GM19240 (cell line): Measurements from ENCODE around the gene CXCL17.

ENCODE experiments used
- DNase-seq: peaks from one replicate; pipeline ENCODE4 v3.0.0; 2011; ENCODE audit warnings: low spot score; ENCODE audit not compliant: insufficient read length

The CXCL17 gene

GRCh38 chr19:42424712-42425131, 18.0 kb downstream of the CXCL17 start:
- no peak for DNase-seq

GRCh38 chr19:42424345-42424707, 18.4 kb downstream of the CXCL17 start:
- DNase-seq, result no peak

- peak; percentile 95 for DNase-seq
These were observed 19.0 kb downstream of the CXCL17 start for GRCh38 chr19:42423462-42424344.

GRCh38 chr19:42422901-42423461, 19.8 kb downstream of the CXCL17 start:
- DNase-seq, result peak; percentile 38

GRCh38 chr19:42422092-42422900, 20.4 kb downstream of the CXCL17 start:
- no peak for DNase-seq

GRCh38 chr19:42421591-42422031, 21.1 kb downstream of the CXCL17 start:
- DNase-seq, result no peak

GRCh38 chr19:42421101-42421500, 21.6 kb downstream of the CXCL17 start:
- DNase-seq, result no peak

GRCh38 chr19:42420055-42420544, 22.6 kb downstream of the CXCL17 start:
- peak; percentile 88 for DNase-seq

- no peak for DNase-seq
These were observed 23.4 kb downstream of the CXCL17 start for GRCh38 chr19:42419309-42419708.

- no peak for DNase-seq
These were observed 30.1 kb downstream of the CXCL17 start for GRCh38 chr19:42412661-42413076.

- DNase-seq, result no peak
These were observed 30.5 kb downstream of the CXCL17 start for GRCh38 chr19:42412227-42412626.

GRCh38 chr19:42411581-42412178, 31.1 kb downstream of the CXCL17 start:
- DNase-seq, result no peak

GRCh38 chr19:42410371-42410770, 32.4 kb downstream of the CXCL17 start:
- DNase-seq, result no peak

- DNase-seq, result no peak
These were observed 33.3 kb downstream of the CXCL17 start for GRCh38 chr19:42409477-42409876.

GRCh38 chr19:42407816-42408175, 35.0 kb downstream of the CXCL17 start:
- DNase-seq, result no peak

- DNase-seq, result no peak
These were observed 35.5 kb downstream of the CXCL17 start for GRCh38 chr19:42407085-42407815.

GRCh38 chr19:42406111-42406510, 36.6 kb downstream of the CXCL17 start:
- no peak for DNase-seq

- no peak for DNase-seq
These were observed 39.2 kb downstream of the CXCL17 start for GRCh38 chr19:42403586-42403985.

GRCh38 chr19:42402376-42403116, 40.2 kb downstream of the CXCL17 start:
- no peak for DNase-seq
